ENCODE data around the gene SLC29A2. TPM values are rescaled to one million over a fixed set of nuclear protein-coding genes. Genes with fewer than 3 reads are reported as not detected.

The SLC29A2 gene
- total and polyA plus RNA-seq, 2 of the 8 experiments (the other 6 are each of a cell fraction or from before 2014, with no cell fraction given): 29.3 to 31.6 TPM

GRCh38 chr11:66322732-66323427 is 48.7 kb downstream of the SLC29A2 start:
- Histone ChIP-seq H3K79me1 (ENCODE audit: low read depth, low read length) (no peaks in the 10 kb centered on the region), H3K4me1 (replicated peaks in 1 of 4; ENCODE audit: control insufficient read depth in 3 of 4, insufficient read depth in 4 of 4, low read length in 3 of 4) (peaks cover 4 to 16% (median 11%) of the 10 kb centered on the region in 4 experiments), H3K36me3 (ENCODE audit: control insufficient read depth in 2 of 4, insufficient read depth in 4 of 4, low read length in 3 of 4) (no peaks in the 10 kb centered on the region), H2AK5ac (ENCODE audit: low read depth, low read length) (no peak overlapping the region), H3K9me3 (ENCODE audit: insufficient read depth in 2 of 2, low read depth in 1 of 2, low read length in 1 of 2) (no peaks in the 10 kb centered on the region), H4K8ac (ENCODE audit: extremely low read depth, insufficient read depth, low read length) (no peak overlapping the region), H2BK20ac (ENCODE audit: low read length) (no peak overlapping the region), H3K27ac (ENCODE audit: low read depth, low read length) (no peak overlapping the region), H3K27me3 (replicated peaks in 1 of 4; ENCODE audit: control insufficient read depth in 3 of 4, extremely low read depth in 1 of 4, insufficient read depth in 3 of 4, low read length in 3 of 4) (peaks cover 0 to 8% (median 5%) of the 10 kb centered on the region in 4 experiments; a peak in 3 of 7 replicates), H3K18ac (ENCODE audit: extremely low read depth, low read length) (no peak overlapping the region), H2BK15ac (ENCODE audit: low read length) (no peak overlapping the region), H3K9ac (replicated peaks in 1 of 4; ENCODE audit: extremely low read depth in 1 of 4, low read depth in 3 of 4, low read length in 3 of 4) (no peak overlapping the region), H2AFZ (ENCODE audit: low read length) (no peak overlapping the region), H2BK120ac (replicated peaks; ENCODE audit: low read depth, low read length) (no peak overlapping the region), H3K4me2 (ENCODE audit: insufficient read depth in 1 of 2, low read depth in 2 of 2, low read length in 2 of 2) (no peak overlapping the region), H4K20me1 (replicated peaks in 1 of 2; ENCODE audit: control insufficient read depth in 1 of 2, insufficient read depth in 2 of 2, low read length in 2 of 2) (no peaks in the 10 kb centered on the region), H2BK12ac (ENCODE audit: low read depth, low read length) (peak overlapping the region; percentile 17; the same call in 1 of the 2 replicates), H3K14ac (ENCODE audit: insufficient read length) (no peak overlapping the region), H3K79me2 (ENCODE audit: control insufficient read depth in 1 of 2, insufficient read depth in 2 of 2, low read length in 2 of 2) (no peaks in the 10 kb centered on the region), H3K4ac (replicated peaks; ENCODE audit: insufficient read length, low read depth, low read length) (no peak overlapping the region), H3K4me3 (ENCODE audit: extremely low read depth in 1 of 4, insufficient read depth in 2 of 4, low read depth in 3 of 4, low read length in 4 of 4) (no peak overlapping the region), H3K23ac (ENCODE audit: insufficient read length) (no peak overlapping the region), H4K91ac (replicated peaks; ENCODE audit: insufficient read length, low read length) (no peak overlapping the region), H3K56ac (replicated peaks; ENCODE audit: insufficient read length, low read depth, low read length) (no peak overlapping the region), H2BK5ac (ENCODE audit: low read depth, low read length) (no peak overlapping the region), H4K5ac (ENCODE audit: insufficient read length, low read depth, low read length) (no peak overlapping the region), H3K23me2 (ENCODE audit: low read depth, low read length) (peaks cover 3% of the 10 kb centered on the region; the same call in 1 of the 2 replicates)
- DNase-seq (ENCODE audit: low read depth in 1 of 2, low spot score in 2 of 2) (no peak), FAIRE-seq (no peak)
- 92% methylated on average over 11 of the region's 11 CpGs; no CpG with 5 or more reads in 1 of the 2 experiments for WGBS, 2 experiments (ENCODE audit: extremely low coverage in 1 of 2, insufficient coverage in 1 of 2, insufficient read length in 1 of 2, insufficient replicate concordance in 2 of 2, low coverage in 1 of 2, low lambda C conversion rate in 2 of 2, missing lambda C conversion rate in 1 of 2)
- CTCF ChIA-PET (ENCODE audit: partially characterized antibody): interaction anchor here (1.2 to 2.0 kb wide), 15 partner anchors 10 to 101 kb away, joined by 3 to 48 read pairs (median 6); partner anchors contain the start of genes RIN1, TMEM151A and YIF1A
- POLR2A ChIA-PET (ENCODE audit: partially characterized antibody): interaction anchor here (1.0 to 1.5 kb wide), 4 partner anchors 10 to 40 kb away, joined by 3 to 7 read pairs (median 4); partner anchors contain the start of genes BRMS1 and RIN1
- TF ChIP-seq POU5F1 (IDR thresholded peaks at IDR 0.05; ENCODE audit: low read depth, low read length): no peak
- TF ChIP-seq PHF8 (conservative IDR thresholded peaks at IDR 0.05; ENCODE audit: low read depth, low read length): no peak
- TF ChIP-seq RFX5 (IDR thresholded peaks at IDR 0.05; ENCODE audit: borderline replicate concordance, low read depth, low read length): no peak
- no peak for TF ChIP-seq EP300 (IDR thresholded peaks at IDR 0.05; ENCODE audit: borderline replicate concordance in 1 of 2, low read depth in 2 of 2, low read length in 2 of 2)
- no peak for TF ChIP-seq HDAC6 (IDR thresholded peaks at IDR 0.05; ENCODE audit: low read depth, low read length)
- TF ChIP-seq E2F6 (IDR thresholded peaks at IDR 0.05): no peak
- TF ChIP-seq POLR2A (IDR thresholded peaks at IDR 0.05; ENCODE audit: control extremely low read depth in 1 of 2, low read depth in 2 of 2, low read length in 2 of 2): no peak
- TF ChIP-seq EGR1 (IDR thresholded peaks at IDR 0.05; ENCODE audit: borderline replicate concordance, low read depth, low read length): no peak
- no peak for TF ChIP-seq SRF (IDR thresholded peaks at IDR 0.05; ENCODE audit: low read depth, low read length)
- no peak for TF ChIP-seq SP2 (IDR thresholded peaks at IDR 0.05; ENCODE audit: low read length)
- TF ChIP-seq RXRA (IDR thresholded peaks at IDR 0.05; ENCODE audit: insufficient read depth, low read depth, low read length): no peak
- TF ChIP-seq CREB1 (IDR thresholded peaks at IDR 0.05): no peak
